Neural cell (in vitro differentiated cells): ENCODE results near the gene LILRB4. TPM values are rescaled to one million over a fixed set of nuclear protein-coding genes. Genes with fewer than 3 reads are reported as not detected.

Source experiments
- H2AFZ ChIP-seq: fragments of 200-600, 300-800 bp; sonication (generic), shearing (Covaris generic); 2 replicates; pipeline ENCODE4 v1.6.0; 2014; ENCODE audit warnings: low read depth, mild to moderate bottlenecking, antibody characterized with exemption, low read length, moderate library complexity
- H3F3A ChIP-seq: fragments of 200-600 bp; shearing (Covaris generic); 2 replicates; pipeline ENCODE4 v1.6.1; 2016; ENCODE audit warnings: mild to moderate bottlenecking, moderate library complexity, mixed read lengths, antibody characterized with exemption, low read length; ENCODE audit not compliant: insufficient read depth, poor library complexity, severe bottlenecking
- H3K27ac ChIP-seq: fragments of 200-600, 300-800 bp; sonication (generic), shearing (Covaris generic); 2 replicates; pipeline ENCODE4 v1.5.1; 2014; ENCODE audit warnings: mild to moderate bottlenecking, low read length, moderate library complexity
- H3K27me3 ChIP-seq: fragments of 300-800, 200-600 bp; sonication (generic), shearing (Covaris generic); 2 replicates; pipeline ENCODE4 v1.6.0; 2014; ENCODE audit warnings: mild to moderate bottlenecking, low read depth, low read length, moderate library complexity; ENCODE audit not compliant: insufficient read depth
- H3K36me3 ChIP-seq: fragments of 300-800, 200-600 bp; sonication (generic), shearing (Covaris generic); 2 replicates; pipeline ENCODE4 v1.5.1; 2014; ENCODE audit warnings: mild to moderate bottlenecking, antibody characterized with exemption, low read length, moderate library complexity; ENCODE audit not compliant: insufficient read depth
- H3K4me2 ChIP-seq: fragments of 300-800, 200-600 bp; sonication (generic), shearing (Covaris generic); 2 replicates; pipeline ENCODE4 v1.6.0; 2014; ENCODE audit warnings: mild to moderate bottlenecking, low read length
- H3K4me3 ChIP-seq: fragments of 300-800, 200-600 bp; sonication (generic), shearing (Covaris generic); 2 replicates; pipeline ENCODE4 v1.5.1; 2014; ENCODE audit warnings: mild to moderate bottlenecking, low read length, moderate library complexity
- H3K79me2 ChIP-seq: fragments of 200-600 bp; shearing (Covaris generic); replicated peaks from 2 replicates; pipeline ENCODE4 v1.6.0; 2014; ENCODE audit warnings: mild to moderate bottlenecking, low read length, moderate library complexity; ENCODE audit not compliant: insufficient read depth
- H3K9ac ChIP-seq: fragments of 300-800, 200-600 bp; sonication (generic), shearing (Covaris generic); 2 replicates; pipeline ENCODE4 v1.6.1; 2016; ENCODE audit warnings: mild to moderate bottlenecking, low read length, mixed read lengths
- H3K9me2 ChIP-seq: fragments of 200-600 bp; shearing (Covaris generic); 2 replicates; pipeline ENCODE4 v1.6.1; 2016; ENCODE audit warnings: mild to moderate bottlenecking, low read length, mixed read lengths; ENCODE audit not compliant: insufficient read depth
- H3K9me3 ChIP-seq: fragments of 200-600, 300-800 bp; sonication (generic), shearing (Covaris generic); 2 replicates; pipeline ENCODE4 v1.6.1; 2016; ENCODE audit warnings: mild to moderate bottlenecking, mixed run types, low read length, moderate library complexity, mixed read lengths
- H4K20me1 ChIP-seq: fragments of 200-600 bp; shearing (Covaris generic); 2 replicates; pipeline ENCODE4 v1.6.1; 2016; ENCODE audit warnings: mild to moderate bottlenecking, mixed run types; ENCODE audit not compliant: insufficient read depth
- EP300 ChIP-seq: fragments of 450-650 bp; conservative IDR thresholded peaks from 2 replicates; pipeline ENCODE4 v1.6.1; 2014; ENCODE audit warnings: antibody characterized with exemption, mild to moderate bottlenecking, moderate library complexity; ENCODE audit not compliant: poor library complexity, severe bottlenecking
- EZH2 ChIP-seq: fragments of 200-600, 300-800 bp; shearing (Covaris generic), sonication (generic); IDR thresholded peaks from 2 replicates; pipeline ENCODE4 v1.6.1; 2014; ENCODE audit warnings: antibody characterized with exemption, low read length, borderline replicate concordance, mild to moderate bottlenecking; ENCODE audit not compliant: insufficient read depth, poor library complexity, severe bottlenecking
- MXI1 ChIP-seq: fragments of 450-650 bp; conservative IDR thresholded peaks from 2 replicates; pipeline ENCODE4 v1.6.1; 2014; ENCODE audit warnings: antibody characterized with exemption, mild to moderate bottlenecking; ENCODE audit not compliant: poor library complexity, severe bottlenecking
- POLR2AphosphoS5 ChIP-seq: IDR thresholded peaks from 2 replicates; pipeline ENCODE4 v1.6.1; 2012
- RAD21 ChIP-seq: fragments of 450-650 bp; conservative IDR thresholded peaks from 2 replicates; pipeline ENCODE4 v1.6.1; 2014; ENCODE audit warnings: antibody characterized with exemption, mild to moderate bottlenecking, moderate library complexity
- REST ChIP-seq: IDR thresholded peaks from 2 replicates; pipeline ENCODE4 v1.6.1; 2012; ENCODE audit warnings: borderline replicate concordance
- SMC3 ChIP-seq: fragments of 450-650 bp; conservative IDR thresholded peaks from 2 replicates; pipeline ENCODE4 v1.6.1; 2014; ENCODE audit warnings: antibody characterized with exemption, mild to moderate bottlenecking, moderate library complexity; ENCODE audit not compliant: poor library complexity
- TAF1 ChIP-seq: IDR thresholded peaks from 2 replicates; pipeline ENCODE4 v1.6.1; 2012; ENCODE audit warnings: low read depth
- polyA plus RNA-seq: library from polyadenylated mRNA; depleted of rRNA; stranded (reverse); fragments of >200 nt; gene quantifications from 2 replicates; pipeline ENCODE4 v1.2.3, GENCODE V29; 2014
- TF ChIP-seq, protein P1 (sequence below): fragments of 450-650 bp; IDR thresholded peaks from 2 replicates; pipeline ENCODE4 v1.5.1; 2014; ENCODE audit warnings: antibody characterized with exemption, mild to moderate bottlenecking, moderate library complexity; ENCODE audit not compliant: poor library complexity, severe bottlenecking

The LILRB4 gene
- polyA plus RNA-seq, 1 donor from 2014 or later, result not detected

- TF ChIP-seq, protein P1, sequence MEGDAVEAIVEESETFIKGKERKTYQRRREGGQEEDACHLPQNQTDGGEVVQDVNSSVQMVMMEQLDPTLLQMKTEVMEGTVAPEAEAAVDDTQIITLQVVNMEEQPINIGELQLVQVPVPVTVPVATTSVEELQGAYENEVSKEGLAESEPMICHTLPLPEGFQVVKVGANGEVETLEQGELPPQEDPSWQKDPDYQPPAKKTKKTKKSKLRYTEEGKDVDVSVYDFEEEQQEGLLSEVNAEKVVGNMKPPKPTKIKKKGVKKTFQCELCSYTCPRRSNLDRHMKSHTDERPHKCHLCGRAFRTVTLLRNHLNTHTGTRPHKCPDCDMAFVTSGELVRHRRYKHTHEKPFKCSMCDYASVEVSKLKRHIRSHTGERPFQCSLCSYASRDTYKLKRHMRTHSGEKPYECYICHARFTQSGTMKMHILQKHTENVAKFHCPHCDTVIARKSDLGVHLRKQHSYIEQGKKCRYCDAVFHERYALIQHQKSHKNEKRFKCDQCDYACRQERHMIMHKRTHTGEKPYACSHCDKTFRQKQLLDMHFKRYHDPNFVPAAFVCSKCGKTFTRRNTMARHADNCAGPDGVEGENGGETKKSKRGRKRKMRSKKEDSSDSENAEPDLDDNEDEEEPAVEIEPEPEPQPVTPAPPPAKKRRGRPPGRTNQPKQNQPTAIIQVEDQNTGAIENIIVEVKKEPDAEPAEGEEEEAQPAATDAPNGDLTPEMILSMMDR, result no peak
- TF ChIP-seq RAD21 (no peak), MXI1 (no peak), POLR2AphosphoS5 (no peak), TAF1 (no peak), EZH2 (no peak), EP300 (no peak), REST (no peak), SMC3 (no peak)
- H3F3A ChIP-seq, result no peaks in the 10 kb centered on the region
- no peak overlapping the region for H3K4me2 ChIP-seq
- H3K9ac ChIP-seq, result no peak overlapping the region
- no peaks in the 10 kb centered on the region for H4K20me1 ChIP-seq
- no peak overlapping the region for H3K4me3 ChIP-seq
- no peaks in the 10 kb centered on the region for H3K36me3 ChIP-seq
- no peak overlapping the region for H2AFZ ChIP-seq
- H3K27ac ChIP-seq, result no peak overlapping the region
- H3K9me2 ChIP-seq, result no peaks in the 10 kb centered on the region
- no peaks in the 10 kb centered on the region for H3K79me2 ChIP-seq
- peaks cover 1% of the 10 kb centered on the region for H3K9me3 ChIP-seq
- no peaks in the 10 kb centered on the region for H3K27me3 ChIP-seq
Measured at GRCh38 chr19:54691582-54692297, 29.0 kb downstream of the LILRB4 start.

- Histone ChIP-seq H3K9ac (no peak overlapping the region), H3K4me2 (no peak overlapping the region), H3K27ac (no peak overlapping the region), H3K9me3 (peaks cover 3% of the 10 kb centered on the region), H3K27me3 (no peaks in the 10 kb centered on the region), H3K79me2 (no peaks in the 10 kb centered on the region), H2AFZ (no peak overlapping the region), H3K9me2 (no peaks in the 10 kb centered on the region), H4K20me1 (no peaks in the 10 kb centered on the region), H3K4me3 (no peak overlapping the region), H3F3A (no peaks in the 10 kb centered on the region), H3K36me3 (no peaks in the 10 kb centered on the region)
- no peak for TF ChIP-seq TAF1
- TF ChIP-seq, protein P1, result no peak
- no peak for TF ChIP-seq REST
- no peak for TF ChIP-seq EZH2
Measured at GRCh38 chr19:54692298-54692615, 29.5 kb downstream of the LILRB4 start.
